Common myeloid progenitor, CD34-positive (primary cell): ENCODE measurements around the gene RASAL2.

Experiments used
- CTCF ChIA-PET: fragments of 350-600 bp; sonication (Branson Sonifier 250); formaldehyde crosslinking; loops from one replicate; lab custom pipeline; 2021; ENCODE audit warnings: antibody characterized with exemption; lab: Charles Lee
- POLR2A ChIA-PET: fragments of 350-600 bp; sonication (Branson Sonifier 250); formaldehyde crosslinking; loops from one replicate; lab custom pipeline; 2021; ENCODE audit warnings: antibody characterized with exemption; lab: Charles Lee
- DNase-seq, 3 donors: peaks; one replicate each; pipeline versions ENCODE4 v3.0.0 to v3.0.0-alpha.2; 2013
- H3K27ac ChIP-seq, 2 experiments: 1 replicate in 1 of 2; 2 replicates in 1 of 2; pipeline ENCODE4 v1.7.0; 2013; ENCODE audit warnings: inconsistent platforms in 2 of 2, low read length in 2 of 2, mild to moderate bottlenecking in 2 of 2, low read depth in 1 of 2, moderate library complexity in 1 of 2; ENCODE audit not compliant: severe bottlenecking in 2 of 2, insufficient read depth in 1 of 2, poor library complexity in 1 of 2
- H3K27me3 ChIP-seq, 5 experiments: replicated peaks in 2 of 5; 1 replicate in 3 of 5; 2 replicates in 2 of 5; pipeline versions ENCODE4 v1.6.1 to v1.7.0; 2013; ENCODE audit warnings: low read length in 4 of 5, mild to moderate bottlenecking in 2 of 5, moderate library complexity in 2 of 5, inconsistent platforms in 1 of 5; ENCODE audit not compliant: insufficient read depth in 5 of 5, control insufficient read depth in 4 of 5
- H3K36me3 ChIP-seq, 4 experiments: 1 replicate in 2 of 4; 2 replicates in 2 of 4; pipeline versions ENCODE4 v1.6.1 to v1.7.0; 2013; ENCODE audit warnings: low read length in 3 of 4, control low read depth in 1 of 4, mild to moderate bottlenecking in 1 of 4; ENCODE audit not compliant: control insufficient read depth in 4 of 4, insufficient read depth in 4 of 4
- H3K4me1 ChIP-seq, 4 experiments: 1 replicate in 3 of 4; 2 replicates in 1 of 4; pipeline versions ENCODE4 v1.6.1 to v1.7.1; 2013; ENCODE audit warnings: low read length in 3 of 4, mild to moderate bottlenecking in 3 of 4, control low read depth in 1 of 4, inconsistent platforms in 1 of 4, moderate library complexity in 1 of 4; ENCODE audit not compliant: control insufficient read depth in 4 of 4, insufficient read depth in 4 of 4; ENCODE audit errors: control extremely low read depth in 1 of 4
- H3K4me3 ChIP-seq, 7 experiments: 1 replicate in 4 of 7; 2 replicates in 3 of 7; pipeline versions ENCODE4 v1.5.1 to v1.7.0; 2013; ENCODE audit warnings: mild to moderate bottlenecking in 7 of 7, low read length in 6 of 7, moderate library complexity in 6 of 7, inconsistent platforms in 2 of 7, low read depth in 2 of 7, control low read depth in 1 of 7; ENCODE audit not compliant: insufficient read depth in 4 of 7, control insufficient read depth in 1 of 7; ENCODE audit errors: extremely low read depth in 1 of 7
- H3K9me3 ChIP-seq, 5 experiments: 1 replicate in 4 of 5; 2 replicates in 1 of 5; pipeline versions ENCODE4 v1.6.1 to v1.7.1; 2013; ENCODE audit warnings: low read length in 4 of 5, mild to moderate bottlenecking in 2 of 5, inconsistent platforms in 1 of 5, low read depth in 1 of 5, moderate library complexity in 1 of 5; ENCODE audit not compliant: control insufficient read depth in 4 of 5, insufficient read depth in 2 of 5; ENCODE audit errors: control extremely low read depth in 1 of 5
- WGBS: methylation state at CpG from one replicate; pipeline ENCODE4 v1.1.5; 2013; ENCODE audit not compliant: insufficient coverage; 5-methylcytosine and 5-hydroxymethylcytosine counted together

RASAL2 gene

DNA sequence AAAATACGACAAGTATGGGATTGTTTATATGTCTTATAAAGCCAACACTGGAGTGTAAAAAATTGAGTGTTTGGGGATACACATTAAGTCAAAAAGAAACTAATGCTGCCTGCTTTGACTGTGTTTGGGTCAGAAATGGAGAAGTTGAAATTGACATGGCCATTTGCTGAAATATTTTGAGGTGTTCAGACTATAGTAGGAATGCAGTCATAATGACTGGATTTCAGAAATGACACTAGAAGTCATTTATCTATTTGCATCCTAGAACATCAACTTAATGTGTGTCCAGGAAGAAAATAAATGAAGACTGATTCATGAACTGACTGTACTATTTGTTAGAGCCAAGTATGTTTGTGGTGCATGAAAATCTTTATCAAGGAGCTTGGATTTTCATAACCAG lies 28.4 kb downstream of the RASAL2 start:
- ChIA-PET CTCF (no interaction called here), POLR2A (interaction anchor here (0.7 kb wide), 1 partner anchor 12 kb away, joined by 3 read pairs; no protein-coding TSS in a partner anchor)
- Histone ChIP-seq H3K36me3 (no peaks in the 10 kb centered on the region), H3K27ac (no peak overlapping the region), H3K4me3 (no peak overlapping the region), H3K4me1 (peaks cover 0 to 57% (median 2%) of the 10 kb centered on the region in 4 experiments), H3K27me3 (no peaks in the 10 kb centered on the region), H3K9me3 (no peaks in the 10 kb centered on the region)
- DNase-seq: peak in 2 of 3 donors; percentile 16 to 35
- 57% methylated on average over 1 of the region's 1 CpG for WGBS

DNA sequence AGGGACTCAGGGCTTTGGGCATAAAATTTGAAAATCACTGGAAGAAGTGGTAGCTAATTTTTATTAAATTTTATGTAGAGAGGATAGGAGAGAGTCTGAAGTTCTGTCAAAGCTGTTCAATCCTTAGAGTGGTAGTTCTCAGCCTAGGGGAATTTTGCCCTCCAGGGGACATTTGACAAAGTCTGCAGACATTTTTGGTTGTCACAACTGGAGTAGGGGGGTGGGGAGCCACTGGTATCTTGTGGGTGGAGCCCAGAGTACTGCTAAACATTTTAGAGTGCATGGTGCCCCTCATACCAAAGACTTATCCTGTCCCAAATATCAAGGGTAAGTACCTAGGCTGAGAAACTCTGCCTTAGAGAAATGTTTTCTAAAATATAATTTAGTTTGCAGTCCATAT lies 30.2 kb downstream of the RASAL2 start:
- Histone ChIP-seq H3K27ac (no peak overlapping the region), H3K4me1 (peaks cover 0 to 62% (median 2%) of the 10 kb centered on the region in 4 experiments), H3K27me3 (no peaks in the 10 kb centered on the region), H3K36me3 (no peaks in the 10 kb centered on the region), H3K4me3 (no peak overlapping the region), H3K9me3 (no peaks in the 10 kb centered on the region)
- ChIA-PET CTCF (interaction anchor here (0.6 to 2.7 kb wide), 3 partner anchors 10 to 92 kb away, joined by 3 to 7 read pairs (median 4); no protein-coding TSS in a partner anchor), POLR2A (no interaction called here)
- no peak for DNase-seq

DNA sequence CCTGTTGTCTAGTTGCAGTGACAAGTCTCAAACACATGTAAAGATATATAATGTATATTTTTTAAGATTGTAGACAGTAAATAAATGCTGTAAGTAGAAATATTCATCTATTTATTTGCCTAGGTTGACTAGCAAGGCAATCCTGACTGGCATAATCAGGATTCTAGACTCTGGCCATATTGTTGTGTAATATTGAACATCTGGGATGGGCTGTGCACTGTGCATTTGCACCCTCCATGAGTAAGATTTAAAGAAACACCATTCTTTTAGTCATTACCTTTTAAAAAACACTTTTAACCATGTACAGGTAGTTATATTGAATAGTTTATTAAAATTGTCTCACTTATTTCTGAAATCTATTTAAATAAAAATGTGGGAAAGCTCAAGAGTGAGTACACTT lies 32.4 kb downstream of the RASAL2 start:
- no peak for DNase-seq
- CTCF ChIA-PET: interaction anchor here (0.6 to 2.7 kb wide), 3 partner anchors 12 to 125 kb away, joined by 3 to 7 read pairs (median 3); no protein-coding TSS in a partner anchor
- H3K27me3 ChIP-seq: no peaks in the 10 kb centered on the region
- H3K36me3 ChIP-seq: no peaks in the 10 kb centered on the region
- H3K9me3 ChIP-seq: no peaks in the 10 kb centered on the region
- peaks cover 0 to 51% (median 2%) of the 10 kb centered on the region in 4 experiments for H3K4me1 ChIP-seq
- H3K4me3 ChIP-seq: no peak overlapping the region
- H3K27ac ChIP-seq: no peak overlapping the region
- POLR2A ChIA-PET: no interaction called here

DNA sequence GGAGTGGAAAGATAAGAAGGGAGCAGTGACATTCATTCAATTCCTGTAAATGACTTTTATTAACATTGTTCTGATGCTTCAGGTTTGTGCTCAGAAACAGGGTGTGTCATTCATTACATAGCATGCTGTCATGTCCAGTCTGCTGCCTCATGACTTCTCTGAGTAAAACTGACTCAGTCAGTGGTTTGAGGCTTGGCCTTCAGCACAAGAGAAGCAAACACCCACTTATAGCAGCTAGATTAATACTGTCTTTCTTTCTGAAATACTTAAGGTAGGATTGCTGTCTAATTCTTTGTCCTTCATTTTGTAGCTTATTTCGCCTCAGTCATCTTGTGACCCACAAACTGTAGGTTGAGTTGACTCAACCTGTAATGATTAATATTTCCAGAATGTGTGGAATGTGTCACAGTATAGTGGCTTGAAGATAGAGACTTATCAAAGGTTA lies 32.9 kb downstream of the RASAL2 start:
- no peak overlapping the region for H3K27ac ChIP-seq
- peaks cover 0 to 52% (median 4%) of the 10 kb centered on the region in 4 experiments for H3K4me1 ChIP-seq
- no peaks in the 10 kb centered on the region for H3K36me3 ChIP-seq
- no peak overlapping the region for H3K4me3 ChIP-seq
- no peaks in the 10 kb centered on the region for H3K9me3 ChIP-seq
- H3K27me3 ChIP-seq: no peaks in the 10 kb centered on the region
- DNase-seq: no peak
- ChIA-PET CTCF (interaction anchor here (1.2 to 2.7 kb wide), 2 partner anchors 11 to 30 kb away, joined by 3 to 7 read pairs; no protein-coding TSS in a partner anchor), POLR2A (no interaction called here)
- no CpG with 5 or more reads among the region's 1 CpG for WGBS

DNA sequence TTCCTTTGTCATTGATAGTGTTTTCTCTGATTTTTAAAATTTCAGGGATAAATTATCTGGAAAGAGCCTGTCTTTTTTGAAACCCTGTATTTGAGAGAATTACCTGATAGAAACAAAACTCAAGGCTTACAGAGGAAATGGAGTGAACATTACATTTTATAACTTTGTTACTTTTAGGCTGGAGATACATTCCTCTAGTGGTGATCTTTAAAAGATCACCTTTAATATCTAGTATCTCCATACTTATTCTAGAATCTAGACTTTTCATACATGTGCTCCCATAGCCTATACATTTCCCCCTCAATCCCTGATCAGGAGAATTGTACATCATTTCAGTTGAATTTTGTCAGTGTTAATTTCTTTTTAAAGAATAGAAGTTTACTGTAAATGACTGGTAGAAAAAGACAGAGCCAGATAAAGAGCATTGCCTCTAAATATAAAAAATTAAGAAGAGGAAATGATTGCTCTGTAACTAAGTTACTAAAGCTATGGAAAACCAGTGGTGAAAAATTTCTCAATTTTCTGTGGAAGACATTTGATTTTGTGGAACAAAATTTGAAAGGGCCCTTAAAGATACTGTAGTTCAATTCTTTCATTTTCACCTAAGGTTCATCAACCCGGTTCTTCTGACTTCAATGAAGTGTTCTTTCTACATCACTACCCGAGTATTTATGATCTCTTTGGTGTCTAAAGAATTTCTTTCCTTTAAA lies 33.7 kb downstream of the RASAL2 start:
- whole genome bisulfite sequencing: no CpG with 5 or more reads among the region's 2 CpGs
- Histone ChIP-seq H3K4me3 (no peak overlapping the region), H3K9me3 (no peaks in the 10 kb centered on the region), H3K4me1 (peaks cover 0 to 55% (median 6%) of the 10 kb centered on the region in 4 experiments), H3K27me3 (no peaks in the 10 kb centered on the region), H3K36me3 (no peaks in the 10 kb centered on the region), H3K27ac (no peak overlapping the region)
- ChIA-PET POLR2A (no interaction called here), CTCF (interaction anchor here (1.2 kb wide), 1 partner anchor 31 kb away, joined by 3 read pairs; no protein-coding TSS in a partner anchor)
- DNase-seq: no peak

- Histone ChIP-seq H3K36me3 (no peaks in the 10 kb centered on the region), H3K27ac (peak overlapping the region in 1 of 2 experiments; percentile 27), H3K4me1 (peaks cover 11 to 45% (median 25%) of the 10 kb centered on the region in 4 experiments), H3K9me3 (no peaks in the 10 kb centered on the region), H3K27me3 (no peaks in the 10 kb centered on the region), H3K4me3 (peak overlapping the region in 3 of 7 experiments; percentile 17 to 35 (median 24))
- no CpG with 5 or more reads among the region's 3 CpGs for WGBS
- ChIA-PET POLR2A (interaction anchor here (0.9 kb wide), 1 partner anchor 31 kb away, joined by 5 read pairs; no protein-coding TSS in a partner anchor), CTCF (interaction anchor here (0.8 to 1.8 kb wide), 3 partner anchors 9 to 102 kb away, joined by 3 to 4 read pairs (median 3); no protein-coding TSS in a partner anchor)
- DNase-seq: peak; percentile 14 to 68 (median 54)
These were observed 39.5 kb downstream of the RASAL2 start for GRCh38 chr1:178133239-178133989.
